ENCODE results near the gene KIAA0825. TPM values are rescaled to one million over a fixed set of nuclear protein-coding genes. Genes with fewer than 3 reads are reported as not detected.

KIAA0825 gene
- total and polyA plus RNA-seq, 2 experiments from 2014 or later, result 1.7 to 1.8 TPM

DNA sequence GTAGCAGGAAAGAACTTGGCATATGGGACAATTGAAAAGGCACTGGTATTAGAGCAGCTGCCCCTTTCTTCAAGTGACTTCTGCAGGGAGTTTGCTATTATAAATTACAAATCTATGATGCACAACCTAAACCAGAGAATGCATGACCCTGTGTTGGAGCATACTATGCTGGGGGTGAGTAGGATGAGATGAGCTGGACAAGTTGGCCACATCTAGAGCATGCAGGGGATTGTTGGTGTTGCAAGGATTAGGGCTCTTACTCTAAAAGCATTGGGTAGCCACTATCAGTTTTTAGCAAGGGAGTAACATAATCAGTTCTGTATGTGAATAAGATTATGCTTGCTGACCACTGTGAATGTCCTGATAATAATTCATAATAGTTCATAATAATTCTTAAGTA, 186.7 kb downstream of the KIAA0825 start:
- ATAC-seq, result no peak
- H3K27ac ChIP-seq (ENCODE audit: low read depth), result no peak overlapping the region
- H3K4me2 ChIP-seq, result no peak overlapping the region
- H2AFZ ChIP-seq, result no peak overlapping the region
- no peaks in the 10 kb centered on the region for H3K4me1 ChIP-seq (ENCODE audit: insufficient read depth)
- H3F3A ChIP-seq (replicated peaks; ENCODE audit: low read depth), result no peaks in the 10 kb centered on the region
- Mint-ChIP-seq H3K36me3 (ENCODE audit: low read depth) (no peaks in the 10 kb centered on the region), H3K27ac (no peak overlapping the region), H3K9me3 (peaks cover 8% of the 10 kb centered on the region; the same call in 2 of the 3 replicates), H3K4me1 (peaks cover 10% of the 10 kb centered on the region; the same call in 2 of the 3 replicates), H3K4me3 (no peak overlapping the region), H3K27me3 (ENCODE audit: insufficient read depth, low read depth, poor library complexity) (no peaks in the 10 kb centered on the region)
- no peak for TF ChIP-seq JUNB (IDR thresholded peaks at IDR 0.05; ENCODE audit: unreplicated experiment)
- TF ChIP-seq, protein P1, sequence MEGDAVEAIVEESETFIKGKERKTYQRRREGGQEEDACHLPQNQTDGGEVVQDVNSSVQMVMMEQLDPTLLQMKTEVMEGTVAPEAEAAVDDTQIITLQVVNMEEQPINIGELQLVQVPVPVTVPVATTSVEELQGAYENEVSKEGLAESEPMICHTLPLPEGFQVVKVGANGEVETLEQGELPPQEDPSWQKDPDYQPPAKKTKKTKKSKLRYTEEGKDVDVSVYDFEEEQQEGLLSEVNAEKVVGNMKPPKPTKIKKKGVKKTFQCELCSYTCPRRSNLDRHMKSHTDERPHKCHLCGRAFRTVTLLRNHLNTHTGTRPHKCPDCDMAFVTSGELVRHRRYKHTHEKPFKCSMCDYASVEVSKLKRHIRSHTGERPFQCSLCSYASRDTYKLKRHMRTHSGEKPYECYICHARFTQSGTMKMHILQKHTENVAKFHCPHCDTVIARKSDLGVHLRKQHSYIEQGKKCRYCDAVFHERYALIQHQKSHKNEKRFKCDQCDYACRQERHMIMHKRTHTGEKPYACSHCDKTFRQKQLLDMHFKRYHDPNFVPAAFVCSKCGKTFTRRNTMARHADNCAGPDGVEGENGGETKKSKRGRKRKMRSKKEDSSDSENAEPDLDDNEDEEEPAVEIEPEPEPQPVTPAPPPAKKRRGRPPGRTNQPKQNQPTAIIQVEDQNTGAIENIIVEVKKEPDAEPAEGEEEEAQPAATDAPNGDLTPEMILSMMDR (conservative IDR thresholded peaks at IDR 0.05; ENCODE audit: low read depth in 2 of 2), result no peak
- no peak for TF ChIP-seq ZNF114 (CRISPR knock-in tag; IDR thresholded peaks at IDR 0.05)
- TF ChIP-seq EZH2phosphoT487 (IDR thresholded peaks at IDR 0.05; ENCODE audit: unreplicated experiment), result no peak
- TF ChIP-seq, protein P2, sequence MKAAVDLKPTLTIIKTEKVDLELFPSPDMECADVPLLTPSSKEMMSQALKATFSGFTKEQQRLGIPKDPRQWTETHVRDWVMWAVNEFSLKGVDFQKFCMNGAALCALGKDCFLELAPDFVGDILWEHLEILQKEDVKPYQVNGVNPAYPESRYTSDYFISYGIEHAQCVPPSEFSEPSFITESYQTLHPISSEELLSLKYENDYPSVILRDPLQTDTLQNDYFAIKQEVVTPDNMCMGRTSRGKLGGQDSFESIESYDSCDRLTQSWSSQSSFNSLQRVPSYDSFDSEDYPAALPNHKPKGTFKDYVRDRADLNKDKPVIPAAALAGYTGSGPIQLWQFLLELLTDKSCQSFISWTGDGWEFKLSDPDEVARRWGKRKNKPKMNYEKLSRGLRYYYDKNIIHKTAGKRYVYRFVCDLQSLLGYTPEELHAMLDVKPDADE (IDR thresholded peaks at IDR 0.05), result no peak
- no peak for TF ChIP-seq EZH2 (IDR thresholded peaks at IDR 0.05; ENCODE audit: low read depth, unreplicated experiment)
- TF ChIP-seq POLR2AphosphoS5 (IDR thresholded peaks at IDR 0.05; ENCODE audit: low read depth), result no peak
- TF ChIP-seq, protein P3, sequence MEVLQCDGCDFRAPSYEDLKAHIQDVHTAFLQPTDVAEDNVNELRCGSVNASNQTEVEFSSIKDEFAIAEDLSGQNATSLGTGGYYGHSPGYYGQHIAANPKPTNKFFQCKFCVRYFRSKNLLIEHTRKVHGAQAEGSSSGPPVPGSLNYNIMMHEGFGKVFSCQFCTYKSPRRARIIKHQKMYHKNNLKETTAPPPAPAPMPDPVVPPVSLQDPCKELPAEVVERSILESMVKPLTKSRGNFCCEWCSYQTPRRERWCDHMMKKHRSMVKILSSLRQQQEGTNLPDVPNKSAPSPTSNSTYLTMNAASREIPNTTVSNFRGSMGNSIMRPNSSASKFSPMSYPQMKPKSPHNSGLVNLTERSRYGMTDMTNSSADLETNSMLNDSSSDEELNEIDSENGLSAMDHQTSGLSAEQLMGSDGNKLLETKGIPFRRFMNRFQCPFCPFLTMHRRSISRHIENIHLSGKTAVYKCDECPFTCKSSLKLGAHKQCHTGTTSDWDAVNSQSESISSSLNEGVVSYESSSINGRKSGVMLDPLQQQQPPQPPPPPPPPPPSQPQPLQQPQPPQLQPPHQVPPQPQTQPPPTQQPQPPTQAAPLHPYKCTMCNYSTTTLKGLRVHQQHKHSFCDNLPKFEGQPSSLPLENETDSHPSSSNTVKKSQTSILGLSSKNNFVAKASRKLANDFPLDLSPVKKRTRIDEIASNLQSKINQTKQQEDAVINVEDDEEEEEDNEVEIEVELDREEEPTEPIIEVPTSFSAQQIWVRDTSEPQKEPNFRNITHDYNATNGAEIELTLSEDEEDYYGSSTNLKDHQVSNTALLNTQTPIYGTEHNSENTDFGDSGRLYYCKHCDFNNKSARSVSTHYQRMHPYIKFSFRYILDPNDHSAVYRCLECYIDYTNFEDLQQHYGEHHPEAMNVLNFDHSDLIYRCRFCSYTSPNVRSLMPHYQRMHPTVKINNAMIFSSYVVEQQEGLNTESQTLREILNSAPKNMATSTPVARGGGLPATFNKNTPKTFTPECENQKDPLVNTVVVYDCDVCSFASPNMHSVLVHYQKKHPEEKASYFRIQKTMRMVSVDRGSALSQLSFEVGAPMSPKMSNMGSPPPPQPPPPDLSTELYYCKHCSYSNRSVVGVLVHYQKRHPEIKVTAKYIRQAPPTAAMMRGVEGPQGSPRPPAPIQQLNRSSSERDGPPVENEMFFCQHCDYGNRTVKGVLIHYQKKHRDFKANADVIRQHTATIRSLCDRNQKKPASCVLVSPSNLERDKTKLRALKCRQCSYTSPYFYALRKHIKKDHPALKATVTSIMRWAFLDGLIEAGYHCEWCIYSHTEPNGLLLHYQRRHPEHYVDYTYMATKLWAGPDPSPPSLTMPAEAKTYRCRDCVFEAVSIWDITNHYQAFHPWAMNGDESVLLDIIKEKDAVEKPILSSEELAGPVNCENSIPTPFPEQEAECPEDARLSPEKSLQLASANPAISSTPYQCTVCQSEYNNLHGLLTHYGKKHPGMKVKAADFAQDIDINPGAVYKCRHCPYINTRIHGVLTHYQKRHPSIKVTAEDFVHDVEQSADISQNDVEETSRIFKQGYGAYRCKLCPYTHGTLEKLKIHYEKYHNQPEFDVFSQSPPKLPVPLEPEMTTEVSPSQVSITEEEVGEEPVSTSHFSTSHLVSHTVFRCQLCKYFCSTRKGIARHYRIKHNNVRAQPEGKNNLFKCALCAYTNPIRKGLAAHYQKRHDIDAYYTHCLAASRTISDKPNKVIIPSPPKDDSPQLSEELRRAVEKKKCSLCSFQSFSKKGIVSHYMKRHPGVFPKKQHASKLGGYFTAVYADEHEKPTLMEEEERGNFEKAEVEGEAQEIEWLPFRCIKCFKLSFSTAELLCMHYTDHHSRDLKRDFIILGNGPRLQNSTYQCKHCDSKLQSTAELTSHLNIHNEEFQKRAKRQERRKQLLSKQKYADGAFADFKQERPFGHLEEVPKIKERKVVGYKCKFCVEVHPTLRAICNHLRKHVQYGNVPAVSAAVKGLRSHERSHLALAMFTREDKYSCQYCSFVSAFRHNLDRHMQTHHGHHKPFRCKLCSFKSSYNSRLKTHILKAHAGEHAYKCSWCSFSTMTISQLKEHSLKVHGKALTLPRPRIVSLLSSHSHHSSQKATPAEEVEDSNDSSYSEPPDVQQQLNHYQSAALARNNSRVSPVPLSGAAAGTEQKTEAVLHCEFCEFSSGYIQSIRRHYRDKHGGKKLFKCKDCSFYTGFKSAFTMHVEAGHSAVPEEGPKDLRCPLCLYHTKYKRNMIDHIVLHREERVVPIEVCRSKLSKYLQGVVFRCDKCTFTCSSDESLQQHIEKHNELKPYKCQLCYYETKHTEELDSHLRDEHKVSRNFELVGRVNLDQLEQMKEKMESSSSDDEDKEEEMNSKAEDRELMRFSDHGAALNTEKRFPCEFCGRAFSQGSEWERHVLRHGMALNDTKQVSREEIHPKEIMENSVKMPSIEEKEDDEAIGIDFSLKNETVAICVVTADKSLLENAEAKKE (CRISPR knock-in tag; IDR thresholded peaks at IDR 0.05), result no peak
- TF ChIP-seq NANOG (IDR thresholded peaks at IDR 0.05; ENCODE audit: borderline replicate concordance), result no peak
- no peak for TF ChIP-seq STAT1 (IDR thresholded peaks at IDR 0.05; ENCODE audit: unreplicated experiment)
- no peak for TF ChIP-seq CREB1 (CRISPR knock-in tag; IDR thresholded peaks at IDR 0.05; ENCODE audit: low read depth)
- TF ChIP-seq ZNF331 (CRISPR knock-in tag; IDR thresholded peaks at IDR 0.05; ENCODE audit: low read depth), result no peak
- TF ChIP-seq, protein P4, sequence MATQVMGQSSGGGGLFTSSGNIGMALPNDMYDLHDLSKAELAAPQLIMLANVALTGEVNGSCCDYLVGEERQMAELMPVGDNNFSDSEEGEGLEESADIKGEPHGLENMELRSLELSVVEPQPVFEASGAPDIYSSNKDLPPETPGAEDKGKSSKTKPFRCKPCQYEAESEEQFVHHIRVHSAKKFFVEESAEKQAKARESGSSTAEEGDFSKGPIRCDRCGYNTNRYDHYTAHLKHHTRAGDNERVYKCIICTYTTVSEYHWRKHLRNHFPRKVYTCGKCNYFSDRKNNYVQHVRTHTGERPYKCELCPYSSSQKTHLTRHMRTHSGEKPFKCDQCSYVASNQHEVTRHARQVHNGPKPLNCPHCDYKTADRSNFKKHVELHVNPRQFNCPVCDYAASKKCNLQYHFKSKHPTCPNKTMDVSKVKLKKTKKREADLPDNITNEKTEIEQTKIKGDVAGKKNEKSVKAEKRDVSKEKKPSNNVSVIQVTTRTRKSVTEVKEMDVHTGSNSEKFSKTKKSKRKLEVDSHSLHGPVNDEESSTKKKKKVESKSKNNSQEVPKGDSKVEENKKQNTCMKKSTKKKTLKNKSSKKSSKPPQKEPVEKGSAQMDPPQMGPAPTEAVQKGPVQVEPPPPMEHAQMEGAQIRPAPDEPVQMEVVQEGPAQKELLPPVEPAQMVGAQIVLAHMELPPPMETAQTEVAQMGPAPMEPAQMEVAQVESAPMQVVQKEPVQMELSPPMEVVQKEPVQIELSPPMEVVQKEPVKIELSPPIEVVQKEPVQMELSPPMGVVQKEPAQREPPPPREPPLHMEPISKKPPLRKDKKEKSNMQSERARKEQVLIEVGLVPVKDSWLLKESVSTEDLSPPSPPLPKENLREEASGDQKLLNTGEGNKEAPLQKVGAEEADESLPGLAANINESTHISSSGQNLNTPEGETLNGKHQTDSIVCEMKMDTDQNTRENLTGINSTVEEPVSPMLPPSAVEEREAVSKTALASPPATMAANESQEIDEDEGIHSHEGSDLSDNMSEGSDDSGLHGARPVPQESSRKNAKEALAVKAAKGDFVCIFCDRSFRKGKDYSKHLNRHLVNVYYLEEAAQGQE (IDR thresholded peaks at IDR 0.05; ENCODE audit: unreplicated experiment), result no peak
- H3K79me2 ChIP-seq (replicated peaks; ENCODE audit: insufficient read depth), result no peaks in the 10 kb centered on the region
- H3K27me3 ChIP-seq (ENCODE audit: insufficient read depth), result no peaks in the 10 kb centered on the region
- H4K20me1 ChIP-seq (replicated peaks; ENCODE audit: insufficient read depth), result no peaks in the 10 kb centered on the region
- DNase-seq (ENCODE audit: low spot score), result no peak
- no peaks in the 10 kb centered on the region for H3K9me2 ChIP-seq (ENCODE audit: insufficient read depth)
- H3K4me3 ChIP-seq, result no peak overlapping the region
- no peaks in the 10 kb centered on the region for H3K36me3 ChIP-seq (ENCODE audit: insufficient read depth)

Data from GM23338 (cell line).